SK-N-SH (cell line): Measurements from ENCODE around the gene COG8. TPM values are rescaled to one million over a fixed set of nuclear protein-coding genes. Genes with fewer than 3 reads are reported as not detected.

Experiments used
- CTCF ChIA-PET: fragments of 300-600, 350-600 bp; formaldehyde crosslinking; extraction: SDS; loops from one replicate; lab custom pipeline; 2021; lab: Yijun Ruan, JAX
- POLR2A ChIA-PET: fragments of 350-600 bp; sonication (Branson Sonifier 250); formaldehyde crosslinking; extraction: SDS; loops from one replicate; lab custom pipeline; 2020; ENCODE audit warnings: antibody characterized with exemption, inconsistent platforms; lab: Yijun Ruan, JAX
- DNase-seq: peaks from one replicate; pipeline ENCODE4 v3.0.0; 2012
- H2AFZ ChIP-seq: fragments of 200-600 bp; sonication (generic); 2 replicates; pipeline ENCODE4 v1.8.1; 2016; ENCODE audit warnings: antibody characterized with exemption, mild to moderate bottlenecking, low read depth
- H3F3A ChIP-seq: fragments of 200-600 bp; sonication (generic); replicated peaks from 2 replicates; pipeline ENCODE3; 2016; ENCODE audit warnings: antibody characterized with exemption, mild to moderate bottlenecking; ENCODE audit not compliant: insufficient read depth
- H3K27ac ChIP-seq, 2 experiments: fragments of 200-500 bp in 1 of 2; fragments of 200-600 bp in 1 of 2; sonication (Bioruptor generic) in 1 of 2; sonication (generic), shearing (Covaris generic) in 1 of 2; 2 replicates each; pipeline versions ENCODE4 v1.5.1 to v1.6.1; 2014 to 2016; ENCODE audit warnings: low read depth in 2 of 2, inconsistent platforms in 1 of 2, low read length in 1 of 2, mild to moderate bottlenecking in 1 of 2, mixed read lengths in 1 of 2
- H3K27me3 ChIP-seq: fragments of 200-600 bp; sonication (generic), shearing (Covaris generic); 2 replicates; pipeline ENCODE4 v1.6.1; 2016; ENCODE audit warnings: mixed run types; ENCODE audit not compliant: insufficient read depth
- H3K36me3 ChIP-seq, 2 experiments: fragments of 200-500 bp in 1 of 2; fragments of 200-600 bp in 1 of 2; sonication (Bioruptor generic) in 1 of 2; sonication (generic) in 1 of 2; replicated peaks in 1 of 2; 2 replicates each; pipeline versions ENCODE3 to v1.5.1; 2014 to 2016; ENCODE audit warnings: low read length in 1 of 2, mild to moderate bottlenecking in 1 of 2; ENCODE audit not compliant: insufficient read depth in 2 of 2, control insufficient read depth in 1 of 2
- H3K4me1 ChIP-seq, 2 experiments: fragments of 200-500 bp in 1 of 2; fragments of 200-600 bp in 1 of 2; sonication (Bioruptor generic) in 1 of 2; sonication (generic), shearing (Covaris generic) in 1 of 2; 2 replicates each; pipeline versions ENCODE4 v1.5.1 to v1.6.1; 2014 to 2016; ENCODE audit warnings: low read depth in 1 of 2, low read length in 1 of 2, mixed run types in 1 of 2; ENCODE audit not compliant: insufficient read depth in 2 of 2, control insufficient read depth in 1 of 2
- H3K4me2 ChIP-seq: fragments of 200-600 bp; sonication (generic), shearing (Covaris generic); 2 replicates; pipeline ENCODE4 v1.6.1; 2017; ENCODE audit warnings: mixed run types
- H3K4me3 ChIP-seq, 2 experiments: fragments of 200-500 bp in 1 of 2; fragments of 200-600 bp in 1 of 2; sonication (Bioruptor generic) in 1 of 2; sonication (generic), shearing (Covaris generic) in 1 of 2; 2 replicates each; pipeline versions ENCODE4 v1.5.1 to v1.8.1; 2014 to 2016; ENCODE audit warnings: low read depth in 2 of 2, inconsistent platforms in 1 of 2, low read length in 1 of 2, mild to moderate bottlenecking in 1 of 2, mixed read lengths in 1 of 2, moderate library complexity in 1 of 2
- H3K79me2 ChIP-seq: fragments of 200-600 bp; sonication (generic); 2 replicates; pipeline ENCODE4 v1.8.1; 2017; ENCODE audit warnings: mild to moderate bottlenecking; ENCODE audit not compliant: insufficient read depth
- H3K9ac ChIP-seq: fragments of 200-600 bp; sonication (generic); 2 replicates; pipeline ENCODE4 v1.6.1; 2017; ENCODE audit warnings: mixed run types
- H3K9me2 ChIP-seq: fragments of 200-600 bp; sonication (generic); 2 replicates; pipeline ENCODE4 v1.6.1; 2017; ENCODE audit warnings: mixed run types
- H3K9me3 ChIP-seq: fragments of 200-600 bp; sonication (generic); 2 replicates; pipeline ENCODE4 v1.6.1; 2017; ENCODE audit warnings: mixed run types, mild to moderate bottlenecking, moderate library complexity
- H4K20me1 ChIP-seq: fragments of 200-600 bp; sonication (generic); 2 replicates; pipeline ENCODE4 v1.6.1; 2017; ENCODE audit warnings: mild to moderate bottlenecking, mixed run types; ENCODE audit not compliant: insufficient read depth
- CHD2 ChIP-seq: fragments of 150-350 bp; IDR thresholded peaks from 2 replicates; pipeline ENCODE4 v1.6.1; 2018; ENCODE audit warnings: low read length; ENCODE audit not compliant: partially characterized antibody
- ELF1 ChIP-seq: IDR thresholded peaks from 2 replicates; pipeline ENCODE4 v1.4.0; 2012
- GABPA ChIP-seq: IDR thresholded peaks from 2 replicates; pipeline ENCODE4 v1.4.0; 2012; ENCODE audit warnings: low read depth, mild to moderate bottlenecking
- MAX ChIP-seq: IDR thresholded peaks from 2 replicates; pipeline ENCODE4 v1.4.0; 2012; ENCODE audit warnings: low read depth
- RCOR1 ChIP-seq: fragments of 150-350 bp; IDR thresholded peaks from 2 replicates; pipeline ENCODE4 v1.6.1; 2017; ENCODE audit warnings: antibody characterized with exemption, low read length
- REST ChIP-seq: IDR thresholded peaks from 2 replicates; pipeline ENCODE4 v1.6.1; 2012; ENCODE audit warnings: mild to moderate bottlenecking, low read depth, low read length, moderate library complexity
- RXRA ChIP-seq: IDR thresholded peaks from 2 replicates; pipeline ENCODE4 v1.4.0; 2012; ENCODE audit warnings: low read depth, mild to moderate bottlenecking, borderline replicate concordance
- SMC3 ChIP-seq: IDR thresholded peaks from 2 replicates; pipeline ENCODE4 v1.6.1; 2012; ENCODE audit warnings: low read depth, low read length, improper control_type of control experiment
- USF1 ChIP-seq: IDR thresholded peaks from 2 replicates; pipeline ENCODE4 v1.4.0; 2012; ENCODE audit warnings: low read depth, borderline replicate concordance
- USF2 ChIP-seq: fragments of 150-350 bp; IDR thresholded peaks from 2 replicates; pipeline ENCODE4 v1.6.1; 2017; ENCODE audit warnings: antibody characterized with exemption, low read length, low read depth, borderline replicate concordance
- YY1 ChIP-seq: IDR thresholded peaks from 2 replicates; pipeline ENCODE4 v1.4.0; 2012; ENCODE audit warnings: low read depth, mild to moderate bottlenecking
- ZBTB33 ChIP-seq: IDR thresholded peaks from 2 replicates; pipeline ENCODE4 v1.4.0; 2012; ENCODE audit warnings: low read depth, borderline replicate concordance
- WGBS: methylation state at CpG from one replicate; pipeline ENCODE4 v1.1.6; 2017; ENCODE audit warnings: low lambda C conversion rate; 5-methylcytosine and 5-hydroxymethylcytosine counted together
- polyA plus RNA-seq, 3 experiments: library from polyadenylated mRNA; depleted of rRNA; stranded (reverse); fragments of >200 nt; gene quantifications; 2 replicates each; pipeline ENCODE4 v1.2.3, GENCODE V29; 2012

Gene COG8
- polyA plus RNA-seq, 1 of the 3 experiments (the other 2 are of a cell fraction) = 30.2 TPM

GRCh38 chr16:69376393-69377059 is 37.2 kb upstream of the COG8 start:
- Histone ChIP-seq H3K79me2 (peaks cover 52% of the 10 kb centered on the region; the same call in 1 of the 2 replicates), H3K4me1 (no peaks in the 10 kb centered on the region), H3K9me3 (no peaks in the 10 kb centered on the region), H3K9me2 (no peaks in the 10 kb centered on the region), H4K20me1 (no peaks in the 10 kb centered on the region), H3K9ac (no peak overlapping the region), H3K4me3 (no peak overlapping the region), H3K36me3 (peaks cover 32 to 58% of the 10 kb centered on the region in 2 experiments), H3K27me3 (no peaks in the 10 kb centered on the region), H3K27ac (no peak overlapping the region), H3F3A (peaks cover 20% of the 10 kb centered on the region), H3K4me2 (no peak overlapping the region), H2AFZ (no peak overlapping the region)
- POLR2A ChIA-PET = no interaction called here
- no peak for DNase-seq
- no peak for TF ChIP-seq ELF1
- TF ChIP-seq SMC3 = no peak
- no peak for TF ChIP-seq YY1
- no peak for TF ChIP-seq REST
- no peak for TF ChIP-seq RXRA
- no peak for TF ChIP-seq USF2
- no peak for TF ChIP-seq ZBTB33
- TF ChIP-seq GABPA = no peak
- no peak for TF ChIP-seq RCOR1
- TF ChIP-seq MAX = no peak
- no peak for TF ChIP-seq CHD2
- no peak for TF ChIP-seq USF1
- CTCF ChIA-PET = interaction anchor here (0.9 to 1.2 kb wide), 2 partner anchors 18 to 37 kb away, joined by 3 read pairs; partner anchors contain the start of gene NIP7
- WGBS = 98% methylated on average over 10 of the region's 10 CpGs
